GM12865 (cell line): Measurements from ENCODE around the gene MYO9A.

Experiments
- DNase-seq: peaks from one replicate; pipeline ENCODE4 v3.0.0; 2010; ENCODE audit warnings: low read depth
- H3K4me3 ChIP-seq: 2 replicates; pipeline ENCODE4 v1.5.1; 2011; ENCODE audit warnings: mild to moderate bottlenecking, low read depth, low read length, control low read depth
- TF ChIP-seq, protein P1 (sequence below): IDR thresholded peaks from 2 replicates; pipeline ENCODE4 v1.5.1; 2011; ENCODE audit warnings: low read length, control low read depth, low read depth, inconsistent platforms; ENCODE audit not compliant: insufficient read depth; ENCODE audit errors: missing control alignments

Gene MYO9A

DNA sequence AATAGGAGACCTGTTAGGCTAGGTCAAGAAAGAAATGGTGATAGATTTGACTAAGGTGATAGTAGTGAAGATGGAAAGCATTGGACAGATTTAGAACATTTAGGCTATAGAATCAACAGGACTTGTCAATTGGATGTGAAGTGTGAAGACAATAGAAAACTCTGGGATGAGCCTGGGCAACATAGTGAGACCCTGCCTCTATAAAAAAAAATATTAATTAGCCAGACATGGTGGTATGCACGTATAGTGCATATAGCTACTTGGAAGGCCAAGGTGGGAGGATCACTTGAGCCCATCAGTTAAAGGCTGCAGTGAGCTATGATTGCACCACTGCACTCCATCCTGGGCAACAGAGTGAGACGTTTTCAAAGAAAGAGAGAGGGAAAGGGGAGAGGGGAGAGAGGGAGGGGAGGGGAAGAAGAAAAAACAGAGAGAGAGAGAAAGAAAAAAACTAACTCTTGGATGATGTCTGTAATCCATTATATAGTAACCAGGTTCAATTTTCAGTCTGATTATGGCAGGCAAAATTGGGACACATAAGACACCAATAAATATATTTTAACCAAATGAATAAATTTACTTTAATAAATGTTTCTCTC is 9.9 kb upstream of the MYO9A start:
- TF ChIP-seq, protein P1, sequence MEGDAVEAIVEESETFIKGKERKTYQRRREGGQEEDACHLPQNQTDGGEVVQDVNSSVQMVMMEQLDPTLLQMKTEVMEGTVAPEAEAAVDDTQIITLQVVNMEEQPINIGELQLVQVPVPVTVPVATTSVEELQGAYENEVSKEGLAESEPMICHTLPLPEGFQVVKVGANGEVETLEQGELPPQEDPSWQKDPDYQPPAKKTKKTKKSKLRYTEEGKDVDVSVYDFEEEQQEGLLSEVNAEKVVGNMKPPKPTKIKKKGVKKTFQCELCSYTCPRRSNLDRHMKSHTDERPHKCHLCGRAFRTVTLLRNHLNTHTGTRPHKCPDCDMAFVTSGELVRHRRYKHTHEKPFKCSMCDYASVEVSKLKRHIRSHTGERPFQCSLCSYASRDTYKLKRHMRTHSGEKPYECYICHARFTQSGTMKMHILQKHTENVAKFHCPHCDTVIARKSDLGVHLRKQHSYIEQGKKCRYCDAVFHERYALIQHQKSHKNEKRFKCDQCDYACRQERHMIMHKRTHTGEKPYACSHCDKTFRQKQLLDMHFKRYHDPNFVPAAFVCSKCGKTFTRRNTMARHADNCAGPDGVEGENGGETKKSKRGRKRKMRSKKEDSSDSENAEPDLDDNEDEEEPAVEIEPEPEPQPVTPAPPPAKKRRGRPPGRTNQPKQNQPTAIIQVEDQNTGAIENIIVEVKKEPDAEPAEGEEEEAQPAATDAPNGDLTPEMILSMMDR = no peak
- H3K4me3 ChIP-seq = no peak overlapping the region
- DNase-seq = no peak

DNA sequence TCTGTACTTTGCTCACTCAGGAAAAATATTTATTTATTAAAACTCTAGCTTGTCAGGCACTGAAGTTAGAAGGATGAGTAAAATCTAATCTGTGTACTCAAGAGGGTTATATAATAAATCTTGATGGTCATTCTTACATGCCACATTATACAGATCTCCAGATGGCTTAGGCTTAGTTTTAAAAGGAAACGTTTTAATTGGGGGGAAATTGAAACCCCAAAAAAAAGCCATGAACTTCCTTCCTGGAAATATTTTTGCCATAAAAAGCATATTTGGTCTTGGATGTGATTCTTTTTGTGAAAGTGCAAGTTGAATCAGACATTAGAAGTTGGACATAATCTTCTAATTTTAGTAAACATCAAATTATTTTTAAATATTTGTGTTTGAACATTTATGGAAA is 6.3 kb upstream of the MYO9A start:
- TF ChIP-seq, protein P1 = no peak
- no peak for DNase-seq
- no peak overlapping the region for H3K4me3 ChIP-seq

DNA sequence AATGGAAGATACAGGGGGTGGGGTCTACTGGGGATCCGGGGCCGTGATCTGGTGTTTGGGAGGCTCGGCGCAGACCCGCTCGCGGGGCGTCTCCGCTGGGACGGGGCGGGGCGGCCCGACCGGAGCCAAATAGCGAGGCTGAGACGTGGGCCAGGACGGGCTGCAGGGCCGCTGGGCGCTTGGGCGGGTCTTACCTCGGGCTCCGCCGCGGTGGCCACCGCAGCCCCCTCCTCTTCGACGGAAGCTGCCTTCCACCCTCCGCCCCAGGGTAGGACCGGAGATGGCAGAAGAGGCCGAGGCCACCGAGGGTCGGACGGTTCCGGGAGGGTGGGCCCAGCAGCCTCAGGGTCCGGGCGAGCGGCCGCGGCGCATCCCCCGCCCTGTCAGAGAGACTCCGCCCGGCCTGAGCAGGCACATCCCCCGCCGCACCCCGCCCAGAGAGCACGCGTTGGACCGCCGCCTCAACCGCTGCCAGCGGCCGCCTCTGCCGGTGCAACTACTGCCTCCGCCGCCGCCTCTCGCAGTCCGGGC is 399 bp downstream of the MYO9A start:
- TF ChIP-seq, protein P1 = no peak
- peak overlapping the region; percentile 88 for H3K4me3 ChIP-seq
- DNase-seq = peak; percentile 87

DNA sequence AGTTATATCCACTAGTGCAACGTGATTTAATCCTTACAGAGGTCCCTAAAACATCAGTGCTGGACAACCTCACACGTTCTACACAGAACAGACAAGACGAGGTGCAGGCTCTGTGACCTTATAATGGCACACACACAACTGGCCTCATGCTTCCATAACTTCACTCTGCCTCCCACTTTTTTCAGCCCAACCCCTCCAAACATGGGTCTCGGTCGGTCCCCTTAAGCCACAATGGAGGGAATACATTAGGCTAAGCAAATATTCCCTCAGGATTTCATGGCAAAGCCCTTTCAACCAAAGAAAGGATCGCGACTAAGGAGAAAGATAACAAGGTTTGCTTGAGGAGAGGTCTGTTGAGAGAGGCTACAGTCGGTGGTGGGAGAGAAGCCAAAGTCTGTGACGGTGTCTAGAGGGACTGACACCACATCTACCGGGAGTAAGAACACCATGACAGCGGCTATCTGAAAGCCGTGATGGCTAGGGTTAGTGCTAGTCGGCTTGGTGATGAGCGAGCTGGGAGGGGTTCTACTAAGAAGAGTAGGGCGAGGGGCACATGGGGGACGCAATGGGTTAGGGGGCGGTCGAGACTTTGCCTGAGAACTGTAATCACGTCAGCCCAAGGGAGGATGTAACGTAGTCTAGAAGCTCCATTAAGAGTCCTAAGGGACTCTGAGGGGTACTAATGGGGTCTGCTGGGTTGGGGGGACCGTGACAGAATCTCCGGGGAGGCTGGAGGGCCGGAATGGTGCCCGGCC is 1.0 kb downstream of the MYO9A start:
- peak; percentile 16 for DNase-seq
- TF ChIP-seq, protein P1 = no peak
- peak overlapping the region; percentile 88 for H3K4me3 ChIP-seq

DNA sequence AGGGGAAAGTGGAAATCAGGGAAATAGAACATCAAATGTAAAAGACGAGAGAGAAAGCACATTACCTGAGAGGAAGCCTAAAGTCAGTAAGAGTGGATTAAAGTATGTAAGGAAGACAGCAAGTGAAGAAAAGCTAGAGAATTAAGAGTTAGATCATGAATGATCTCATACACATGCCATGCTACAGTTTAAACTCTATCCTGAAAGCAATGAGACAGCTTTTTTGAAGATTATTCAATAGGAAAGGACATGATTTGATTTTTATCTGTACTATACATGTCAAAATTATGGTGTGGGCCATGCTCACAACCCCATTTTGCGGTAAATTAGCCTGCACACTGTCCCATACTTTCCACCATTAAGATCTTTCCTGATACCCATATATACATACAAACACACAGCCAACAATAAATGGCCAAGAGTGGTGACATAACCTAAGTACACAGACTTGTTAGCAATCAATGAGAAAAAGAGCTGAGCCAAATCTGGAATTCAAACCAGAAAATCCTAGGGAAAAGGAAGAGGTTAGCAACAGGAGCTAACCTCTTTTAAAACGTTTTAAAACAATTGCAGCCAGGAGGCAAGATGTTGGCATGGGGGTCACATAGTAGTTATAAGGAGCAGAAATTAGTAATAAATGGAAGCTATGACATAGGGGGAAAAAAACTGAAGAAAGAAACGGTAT is 4.5 kb downstream of the MYO9A start:
- TF ChIP-seq, protein P1 = no peak
- no peak overlapping the region for H3K4me3 ChIP-seq
- DNase-seq = no peak

DNA sequence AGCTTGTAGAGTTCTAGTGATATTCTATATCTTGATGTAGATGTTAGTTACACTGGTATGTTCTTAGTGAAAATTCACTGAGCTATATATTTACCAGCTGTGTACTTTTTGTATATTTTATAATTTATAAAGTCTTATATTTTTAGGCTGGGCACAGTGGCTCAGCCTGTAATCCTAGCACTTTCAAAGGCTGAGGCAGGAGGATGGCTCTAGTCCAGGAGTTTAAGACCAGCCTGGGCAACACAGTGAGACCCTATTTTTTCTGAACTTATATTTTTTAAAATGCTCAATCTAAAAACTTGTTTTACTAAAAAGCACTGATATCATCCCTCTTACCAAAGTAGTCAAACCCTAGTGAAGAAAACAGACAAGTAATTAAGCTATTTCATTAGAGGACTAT is 5.1 kb downstream of the MYO9A start:
- H3K4me3 ChIP-seq = no peak overlapping the region
- DNase-seq = no peak
- TF ChIP-seq, protein P1 = no peak
